ENCODE measurements around the gene TMCO1. TPM values are rescaled to one million over a fixed set of nuclear protein-coding genes. Genes with fewer than 3 reads are reported as not detected.
"Not testable (repeated sequence)": the region's sequence is repeated elsewhere in the genome, so short reads cannot be mapped to it uniquely, and the experiment has no call there.

The TMCO1 gene
- total RNA-seq, 2 donors from 2014 or later, result 165 to 216 TPM

- DNase-seq (no peak), ATAC-seq (no peak)
- intact Hi-C loops (cut with DNase I, micrococcal nuclease), result no loop called here
Observed at GRCh38 chr1:165755393-165756010, 13.2 kb downstream of the TMCO1 start.

- no peak for ATAC-seq
- intact Hi-C loops (cut with DNase I, micrococcal nuclease), result no loop called here
- DNase-seq, result no peak
Observed at GRCh38 chr1:165753934-165754333, 14.7 kb downstream of the TMCO1 start.

DNA sequence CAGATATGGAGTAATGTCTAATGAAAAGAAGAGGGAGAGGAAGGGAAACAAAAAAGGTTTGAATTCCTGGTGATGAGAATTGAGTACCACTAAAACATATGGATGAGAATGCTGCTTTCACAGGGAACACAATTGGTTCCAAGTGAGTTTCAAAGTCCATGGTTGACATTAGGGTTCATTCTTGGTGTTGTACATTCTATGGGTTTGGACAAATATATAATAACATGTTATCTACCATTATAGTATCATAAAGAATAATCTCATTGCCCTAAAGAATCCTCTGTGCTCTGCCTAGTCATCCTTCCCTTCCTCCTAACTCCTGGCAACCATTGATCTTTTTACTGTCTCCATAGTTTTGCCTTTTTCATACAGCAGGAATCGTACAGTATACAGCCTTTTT, 20.1 kb downstream of the TMCO1 start:
- ATAC-seq (peak; percentile 66), DNase-seq (no peak)

DNA sequence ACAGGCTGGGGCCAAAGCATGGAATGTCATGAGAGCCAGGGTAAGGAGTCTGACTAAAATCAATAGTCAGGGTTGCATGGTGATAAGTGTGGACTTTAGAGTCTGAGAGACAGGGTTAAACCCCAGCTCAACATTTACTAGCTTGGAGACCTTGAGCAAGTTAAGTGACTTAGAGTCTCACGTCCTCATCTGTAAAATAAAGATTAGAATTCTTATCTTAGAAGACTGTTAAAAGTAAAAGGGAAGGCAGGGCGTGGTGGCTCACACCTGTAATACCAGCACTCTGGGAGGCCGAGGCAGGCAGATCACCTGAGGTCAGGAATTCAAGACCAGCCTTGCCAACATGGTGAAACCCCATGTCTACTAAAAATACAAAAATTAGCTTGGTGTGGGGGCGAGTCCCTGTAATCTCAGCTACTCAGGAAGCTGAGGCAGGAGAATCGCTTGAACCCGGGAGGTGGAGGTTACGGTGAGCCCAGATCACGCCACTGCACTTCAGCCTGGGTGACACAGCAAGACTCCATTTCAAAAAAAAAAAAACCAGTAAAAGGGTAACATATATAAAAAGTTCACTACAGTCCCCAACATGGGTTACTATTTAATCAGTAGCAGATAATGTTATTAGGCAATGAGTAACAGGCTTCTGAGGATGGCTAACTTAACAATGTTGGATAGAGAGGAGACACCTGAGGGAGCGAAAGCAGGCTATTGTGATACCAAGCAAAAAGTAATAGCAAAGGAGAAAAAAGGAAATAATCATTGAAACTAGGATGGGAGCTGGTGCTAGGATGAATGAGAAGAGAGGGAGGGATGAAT, 20.8 kb downstream of the TMCO1 start:
- intact Hi-C loops (cut with DNase I, micrococcal nuclease), result no loop called here
- peak; percentile 93 for ATAC-seq
- DNase-seq, result peak; percentile 40 to 48

More for the DNA sequence above, 20.1 kb downstream of the TMCO1 start:
- intact Hi-C loops (cut with DNase I, micrococcal nuclease), result no loop called here

- DNase-seq; ATAC-seq; intact Hi-C loops (cut with DNase I, micrococcal nuclease): not testable (repeated sequence)
Observed at GRCh38 chr1:165744913-165745312, 23.8 kb downstream of the TMCO1 start.

GRCh38 chr1:165742194-165742593, 26.5 kb downstream of the TMCO1 start:
- intact Hi-C loops (cut with DNase I, micrococcal nuclease), result no loop called here
- no peak for ATAC-seq
- no peak for DNase-seq

DNA sequence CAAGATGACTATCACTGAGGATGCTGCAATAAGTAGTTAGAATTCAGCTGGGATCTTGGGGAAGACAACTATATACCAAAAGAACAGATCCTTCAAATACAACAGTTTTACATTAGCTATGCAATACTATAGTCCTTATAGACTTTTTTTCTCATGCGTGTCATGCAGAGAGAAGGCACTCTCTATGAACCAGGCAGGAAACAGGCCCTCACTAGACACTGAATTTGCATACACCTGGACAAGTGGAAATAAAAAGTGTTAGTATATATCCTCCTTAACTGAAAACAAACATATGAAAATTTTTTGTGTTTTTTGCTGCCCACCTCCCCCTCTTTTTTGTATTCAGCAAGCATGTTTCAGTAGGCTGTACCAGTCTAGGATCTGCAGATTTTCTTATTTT, 29.9 kb downstream of the TMCO1 start:
- intact Hi-C loops (cut with DNase I, micrococcal nuclease), result no loop called here
- no peak for DNase-seq

GRCh38 chr1:165737196-165737595, 31.5 kb downstream of the TMCO1 start:
- DNase-seq, result no peak
- ATAC-seq, result no peak
- intact Hi-C loops (cut with DNase I, micrococcal nuclease), result no loop called here

More for the DNA sequence above, 29.9 kb downstream of the TMCO1 start:
- no peak for ATAC-seq

DNA sequence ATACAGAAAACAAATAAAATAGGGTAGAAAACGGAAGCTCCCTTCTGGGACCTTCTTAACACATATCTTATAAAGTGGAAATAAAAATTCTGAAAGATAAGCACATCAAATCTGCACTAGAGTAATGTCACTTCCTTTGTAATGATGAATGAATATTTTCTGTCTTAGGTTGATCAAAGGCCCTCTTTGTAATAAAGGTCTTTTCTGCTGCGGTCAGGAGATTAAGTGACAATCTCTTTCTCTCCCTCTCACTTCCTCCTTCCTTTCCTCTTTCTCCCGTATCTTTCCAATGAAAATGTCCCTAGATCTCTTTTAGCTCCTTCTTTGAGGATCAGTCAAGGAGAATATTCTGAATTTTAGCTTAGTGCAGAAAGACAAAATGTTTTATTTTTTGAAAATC, 33.8 kb downstream of the TMCO1 start:
- no peak for ATAC-seq
- no peak for DNase-seq
- intact Hi-C loops (cut with DNase I, micrococcal nuclease), result no loop called here

DNA sequence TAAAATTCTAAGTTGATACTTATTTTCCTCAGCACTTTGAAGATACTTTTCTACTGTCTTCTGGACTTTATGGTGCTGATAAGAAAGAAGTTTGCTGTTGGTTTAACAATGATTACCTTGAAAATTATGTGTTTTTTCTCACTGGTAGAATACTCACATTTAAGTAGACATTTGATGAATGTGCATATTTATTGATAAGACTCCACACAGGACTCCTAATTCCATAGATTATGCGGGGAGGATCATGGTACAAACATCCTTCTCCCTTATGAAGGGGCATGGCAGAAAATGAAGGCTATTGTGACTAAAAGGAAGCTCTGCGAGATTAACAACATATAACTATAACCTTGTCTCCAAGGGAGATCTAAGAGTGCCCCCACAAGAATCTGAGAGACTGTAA, 41.8 kb downstream of the TMCO1 start:
- intact Hi-C loops (cut with DNase I, micrococcal nuclease), result no loop called here
- ATAC-seq, result no peak
- DNase-seq, result no peak

DNA sequence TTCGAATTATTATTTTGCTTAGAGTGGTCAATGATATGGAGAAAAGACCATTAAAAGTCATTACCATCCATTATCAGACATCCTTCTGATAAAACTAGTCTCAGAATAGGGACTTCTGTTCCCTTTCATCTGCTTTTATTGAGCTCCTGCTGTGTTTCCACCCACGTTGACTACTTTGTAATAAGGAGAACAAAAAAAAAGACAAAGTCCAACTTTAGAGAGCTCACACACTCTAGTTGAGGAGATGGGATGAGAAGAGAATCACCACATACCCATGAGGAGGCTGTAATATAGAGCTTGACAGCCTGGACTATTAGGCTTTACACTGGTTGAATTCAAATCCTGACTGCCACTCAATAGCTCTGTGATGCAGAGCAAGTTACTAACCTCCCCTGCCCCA, 42.5 kb downstream of the TMCO1 start:
- intact Hi-C loops (cut with DNase I, micrococcal nuclease), result no loop called here
- DNase-seq, result no peak
- peak; percentile 35 for ATAC-seq

DNA sequence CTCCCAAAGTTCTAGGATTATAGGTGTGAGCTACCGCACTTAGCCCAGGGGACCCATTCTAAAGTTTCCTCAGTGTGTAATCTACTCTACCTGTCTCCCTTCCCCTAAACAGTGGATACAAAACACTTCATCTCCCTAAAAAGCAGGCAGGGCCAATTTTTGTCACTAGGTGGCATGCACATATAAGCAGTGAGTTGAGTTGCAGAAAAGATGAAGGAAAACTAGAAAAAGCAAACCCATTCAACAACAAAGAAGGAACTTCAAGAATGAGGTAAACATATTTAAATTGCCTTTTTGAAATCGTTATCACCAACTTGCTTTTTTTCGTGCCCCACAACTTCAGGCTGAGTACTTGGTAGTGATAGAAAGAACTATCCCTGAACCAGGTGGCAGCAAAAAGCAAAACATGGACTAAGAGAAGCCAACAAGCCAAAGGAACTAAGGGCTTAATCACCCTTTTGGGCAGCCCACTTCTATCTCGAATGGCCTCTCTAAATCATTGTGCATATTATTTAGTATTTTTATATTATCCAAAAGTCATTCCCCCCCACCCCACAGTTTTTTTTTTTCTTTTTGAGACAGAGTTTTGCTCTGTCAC, 50.7 kb downstream of the TMCO1 start:
- intact Hi-C loops (cut with DNase I, micrococcal nuclease), result loop anchor here in 1 of 2 donors (2.0 to 10.0 kb wide), 2 partner anchors 107 to 197 kb away; partner anchors contain the start of gene UCK2
- peak in 1 of 2 donors; percentile 59 for DNase-seq
- peak; percentile 81 for ATAC-seq

- not testable (repeated sequence) for DNase-seq, ATAC-seq
- intact Hi-C loops (cut with DNase I, micrococcal nuclease), result loop anchor here in 1 of 2 donors (10.0 kb wide), 1 partner anchor 108 kb away; the partner anchor contains the start of gene UCK2
Observed at GRCh38 chr1:165716265-165717051, 52.2 kb downstream of the TMCO1 start.

DNA sequence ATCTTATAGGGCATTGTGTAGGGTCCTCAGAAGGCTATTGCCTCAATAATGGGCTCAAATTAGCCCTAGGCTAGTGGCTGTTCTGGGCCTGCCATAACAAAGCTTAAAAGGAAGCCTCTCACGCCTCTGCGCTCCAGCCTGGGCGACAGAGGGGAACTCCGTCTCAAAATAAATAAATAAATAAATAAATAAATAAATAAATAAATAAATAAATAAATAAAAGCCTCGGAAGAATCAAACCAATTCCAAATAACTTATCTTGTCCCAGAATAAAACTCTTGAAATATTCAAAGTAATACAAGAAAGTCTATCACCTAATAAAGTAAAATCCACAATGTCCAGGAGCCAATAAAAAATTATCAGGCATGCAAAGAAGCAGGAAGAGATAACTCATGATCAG, 55.9 kb downstream of the TMCO1 start:
- intact Hi-C loops (cut with DNase I, micrococcal nuclease), result loop anchor here in 1 of 2 donors (10.0 kb wide), 1 partner anchor 112 kb away; the partner anchor contains the start of gene UCK2
- DNase-seq (no peak), ATAC-seq (no peak)

DNA sequence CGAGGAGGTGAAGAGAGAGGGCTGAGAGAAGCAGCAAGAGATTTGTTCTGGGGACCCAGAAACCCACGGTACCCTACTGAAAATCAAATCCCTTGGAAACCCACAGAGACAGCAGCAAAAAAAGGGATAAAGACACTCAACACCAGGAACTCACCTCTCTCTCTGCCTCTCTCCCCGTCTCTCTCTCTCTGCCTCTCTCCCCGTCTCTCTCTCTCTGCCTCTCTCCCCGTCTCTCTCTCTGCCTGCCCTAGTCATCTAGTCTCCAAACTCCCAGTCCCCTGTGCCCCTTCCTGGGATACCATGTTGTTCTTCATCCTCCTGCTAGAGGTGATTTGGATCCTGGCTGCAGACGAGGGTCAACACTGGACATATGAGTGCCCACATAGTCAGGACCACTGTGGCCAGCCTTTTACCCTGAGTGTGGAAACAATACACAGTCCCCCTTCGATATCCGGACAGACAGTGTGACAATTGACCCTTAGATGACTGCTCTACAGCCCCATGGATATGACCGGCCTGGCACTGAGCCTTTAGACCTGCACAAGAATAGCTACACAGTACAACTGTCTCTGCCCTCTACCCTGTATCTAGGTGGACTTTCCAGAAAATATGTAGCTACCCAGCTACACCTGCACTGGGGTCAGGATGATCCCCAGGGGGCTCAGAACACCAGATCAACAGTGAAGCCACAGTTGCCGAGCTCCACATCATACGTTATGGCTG, 60.5 kb downstream of the TMCO1 start:
- DNase-seq, result no peak
- intact Hi-C loops (cut with DNase I, micrococcal nuclease), result no loop called here
- ATAC-seq, result no peak

DNA sequence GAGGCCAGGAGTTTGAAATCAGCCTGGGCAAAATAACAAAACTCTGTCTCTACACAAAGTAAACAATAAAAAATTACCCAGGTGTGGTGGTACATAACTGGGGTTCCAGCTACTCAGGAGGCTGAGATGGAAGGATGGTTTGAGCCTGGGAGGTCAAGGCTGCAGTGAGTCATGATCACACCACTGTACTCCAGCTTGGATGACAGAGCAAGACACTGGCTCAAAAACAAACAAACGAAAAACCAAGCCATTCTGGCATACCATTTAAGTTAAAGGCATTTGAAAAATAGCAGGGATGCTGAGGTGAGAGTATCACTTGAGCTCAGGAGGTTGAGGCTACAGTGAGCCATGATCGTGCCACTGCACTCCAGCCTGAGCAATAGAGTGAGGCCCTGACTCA, 65.0 kb downstream of the TMCO1 start:
- no peak for ATAC-seq
- DNase-seq, result no peak
- intact Hi-C loops (cut with DNase I, micrococcal nuclease), result loop anchor here in 1 of 2 donors (5.0 kb wide), 1 partner anchor 64 kb away; the partner anchor contains the start of gene TMCO1

DNA sequence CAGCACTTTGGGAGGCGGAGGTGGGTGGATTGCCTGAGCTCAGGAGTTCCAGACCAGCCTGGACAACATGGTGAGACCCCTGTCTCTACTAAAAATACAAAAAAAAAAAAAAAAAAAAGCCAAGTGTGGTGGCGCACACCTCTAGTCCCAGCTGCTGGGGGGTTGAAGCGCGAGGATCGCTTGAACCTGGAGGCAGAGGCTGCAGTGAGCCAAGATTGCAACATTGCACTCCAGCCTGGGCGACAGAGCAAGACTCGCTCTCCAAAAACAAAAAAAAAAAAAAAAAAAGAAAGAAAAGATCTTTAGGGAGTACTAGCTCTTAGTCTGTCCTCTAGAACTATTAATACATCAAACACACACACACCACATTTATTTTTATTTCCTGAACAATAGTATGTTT, 66.7 kb downstream of the TMCO1 start:
- not testable (repeated sequence) for ATAC-seq, DNase-seq
- intact Hi-C loops (cut with DNase I, micrococcal nuclease), result loop anchor here in 1 of 2 donors (5.0 kb wide), 1 partner anchor 65 kb away; the partner anchor contains the start of gene TMCO1

- intact Hi-C loops (cut with DNase I, micrococcal nuclease), result loop anchor here in 1 of 2 donors (2.0 kb wide), 1 partner anchor 69 kb away; the partner anchor contains the start of gene MGST3
- ATAC-seq, result no peak
- DNase-seq, result no peak
Observed at GRCh38 chr1:165699577-165699976, 69.1 kb downstream of the TMCO1 start.
